HG02970 (cell line): ENCODE measurements around the gene RNU5B-1.

Source experiments
- ATAC-seq: cut with Tn5 transposase; IDR thresholded peaks from one replicate; pipeline ENCODE4 v1.9.1; 2021; ENCODE audit warnings: mild to moderate bottlenecking, moderate library complexity, moderate number of reproducible peaks; ENCODE audit not compliant: unreplicated experiment, low FRiP score

RNU5B-1 gene

GRCh38 chr15:65326117-65326526 is 21.6 kb downstream of the RNU5B-1 start:
- no peak for ATAC-seq

- no peak for ATAC-seq
Observed at GRCh38 chr15:65326818-65327217, 22.3 kb downstream of the RNU5B-1 start.

- no peak for ATAC-seq
Observed at GRCh38 chr15:65327651-65328393, 23.3 kb downstream of the RNU5B-1 start.

- no peak for ATAC-seq
Observed at GRCh38 chr15:65328506-65329287, 24.2 kb downstream of the RNU5B-1 start.

- no peak for ATAC-seq
Observed at GRCh38 chr15:65329288-65329983, 25.0 kb downstream of the RNU5B-1 start.

GRCh38 chr15:65329984-65330735 is 25.7 kb downstream of the RNU5B-1 start:
- ATAC-seq, result no peak

GRCh38 chr15:65330934-65331645 is 26.6 kb downstream of the RNU5B-1 start:
- ATAC-seq, result no peak

- ATAC-seq, result no peak
Observed at GRCh38 chr15:65331811-65332210, 27.3 kb downstream of the RNU5B-1 start.

GRCh38 chr15:65332391-65333147 is 28.1 kb downstream of the RNU5B-1 start:
- ATAC-seq, result no peak

- ATAC-seq, result no peak
Observed at GRCh38 chr15:65333148-65333820, 28.8 kb downstream of the RNU5B-1 start.

GRCh38 chr15:65333856-65334255 is 29.4 kb downstream of the RNU5B-1 start:
- no peak for ATAC-seq

- no peak for ATAC-seq
Observed at GRCh38 chr15:65334586-65335231, 30.2 kb downstream of the RNU5B-1 start.

- ATAC-seq, result no peak
Observed at GRCh38 chr15:65335278-65336055, 31.0 kb downstream of the RNU5B-1 start.

- no peak for ATAC-seq
Observed at GRCh38 chr15:65336493-65337435, 32.3 kb downstream of the RNU5B-1 start.

- ATAC-seq, result no peak
Observed at GRCh38 chr15:65337436-65338070, 33.1 kb downstream of the RNU5B-1 start.

GRCh38 chr15:65338366-65338765 is 33.9 kb downstream of the RNU5B-1 start:
- no peak for ATAC-seq
